ENCODE data around the gene NSL1.

NSL1 gene

GRCh38 chr1:212683357-212683722 is 108.2 kb downstream of the NSL1 start:
- FAIRE-seq = no peak

DNA sequence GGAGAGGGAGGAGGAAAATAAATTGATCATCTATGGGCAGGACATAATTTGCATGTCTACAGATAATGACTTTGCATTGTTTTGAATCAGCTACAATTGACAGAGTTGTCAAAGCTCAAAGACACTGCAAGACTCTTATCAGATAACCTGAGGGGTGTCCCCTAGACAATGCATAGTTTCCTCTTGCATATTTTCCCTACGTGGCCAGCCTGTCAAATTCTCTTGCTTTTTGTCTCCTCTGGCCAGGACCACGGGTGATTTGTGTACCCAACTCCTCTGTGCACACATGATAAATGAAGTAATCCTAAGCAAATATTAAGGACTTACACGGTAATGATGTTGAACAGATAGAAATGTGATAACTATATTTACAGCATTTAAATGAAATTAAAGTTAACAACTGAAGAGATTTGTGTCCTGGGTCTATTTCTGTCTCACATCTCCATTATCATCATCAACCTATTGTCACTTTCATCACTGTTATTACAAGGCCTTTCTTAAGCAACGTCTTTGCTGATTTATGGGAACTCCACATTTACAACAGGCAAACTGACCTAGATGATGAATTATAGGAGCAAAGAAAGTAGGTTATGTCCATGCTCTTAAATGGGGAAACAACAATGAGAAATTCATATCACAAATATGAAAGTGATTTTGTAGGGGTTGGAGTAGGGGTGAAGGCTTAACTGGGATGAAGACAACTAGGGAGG is 110.7 kb downstream of the NSL1 start:
- FAIRE-seq = no peak

- FAIRE-seq = no peak
Measured at GRCh38 chr1:212678456-212679410, 112.8 kb downstream of the NSL1 start.

- FAIRE-seq = no peak
Measured at GRCh38 chr1:212677573-212677972, 114.0 kb downstream of the NSL1 start.

GRCh38 chr1:212677136-212677535 is 114.4 kb downstream of the NSL1 start:
- FAIRE-seq = no peak
